Left hindlimb (tissue), 1 donor: Measurements from ENCODE around the gene XPNPEP3.
"Not testable (repeated sequence)": the region's sequence is repeated elsewhere in the genome, so short reads cannot be mapped to it uniquely, and the experiment has no call there.

Experiments
- DNase-seq: peaks from one replicate; pipeline ENCODE4 v3.0.0-alpha.2; 2018

Gene XPNPEP3

GRCh38 chr22:40856513-40857308, at the start of gene XPNPEP3, which contains the start of gene ST13:
XPNPEP3 (plus strand) TSS chr22:40857148; CDS start chr22:40857182, 34 bp downstream.
ST13 (minus strand) TSS chr22:40856639; CDS start chr22:40856540, 99 bp downstream.
- DNase-seq, result peak; percentile 99

DNA sequence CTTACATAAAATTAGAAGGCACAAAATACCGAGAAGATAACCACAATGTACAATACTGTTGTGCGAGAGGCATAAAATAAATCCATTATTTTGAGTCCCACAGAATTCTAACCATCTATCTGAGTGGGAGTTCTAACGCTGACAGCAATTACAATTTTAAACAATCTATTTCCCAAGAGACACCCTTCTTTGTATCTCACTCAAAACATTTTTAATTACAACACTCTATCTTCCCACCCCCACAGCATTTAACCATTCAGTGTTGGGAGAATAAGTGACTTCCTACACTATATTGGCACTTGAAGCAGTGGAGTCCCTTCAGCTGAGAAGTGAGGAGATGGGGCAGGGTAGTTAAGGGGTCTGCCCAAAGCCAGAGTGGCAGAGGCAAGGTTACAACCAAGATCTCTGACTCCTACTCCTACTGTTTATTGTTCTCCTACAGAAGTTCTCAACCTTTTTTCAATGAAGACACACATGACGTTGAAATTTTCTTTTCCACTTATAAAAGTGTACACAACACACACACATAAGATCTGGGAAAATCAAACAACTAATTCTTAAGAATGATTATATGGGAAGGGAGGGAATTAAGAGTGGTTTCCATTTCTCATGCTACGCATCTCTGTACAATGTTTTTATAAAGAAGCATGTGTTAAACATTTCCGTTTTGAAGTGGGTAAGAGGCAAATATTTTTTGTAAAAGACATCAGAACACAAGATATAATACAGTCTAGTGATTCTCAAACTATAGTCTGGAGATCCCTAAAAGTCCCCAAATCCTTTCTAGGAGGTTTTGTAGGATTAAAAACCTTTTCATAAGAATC, 48.7 kb upstream of the XPNPEP3 start:
- no peak for DNase-seq

DNA sequence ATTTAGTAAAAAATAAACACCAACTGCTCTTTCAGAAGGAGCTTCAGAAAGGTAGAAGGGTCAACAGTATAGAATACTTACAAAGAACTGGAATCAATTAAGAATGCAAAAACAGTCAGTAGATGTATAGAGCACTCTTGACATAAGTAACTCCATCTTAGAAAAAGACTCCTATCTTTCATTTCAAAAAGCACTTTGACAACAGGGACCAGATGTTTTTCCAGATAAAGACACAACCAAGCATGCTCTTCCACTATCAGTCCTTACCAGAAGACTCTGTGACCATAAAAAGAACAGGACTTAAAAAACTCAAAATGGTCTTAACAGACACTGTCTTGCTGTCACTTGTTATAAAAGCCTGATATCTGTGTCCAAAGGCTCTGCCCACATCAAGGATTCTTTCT, 43.0 kb upstream of the XPNPEP3 start:
- no peak for DNase-seq

GRCh38 chr22:40817737-40818136, 39.2 kb upstream of the XPNPEP3 start:
- DNase-seq, result no peak

DNA sequence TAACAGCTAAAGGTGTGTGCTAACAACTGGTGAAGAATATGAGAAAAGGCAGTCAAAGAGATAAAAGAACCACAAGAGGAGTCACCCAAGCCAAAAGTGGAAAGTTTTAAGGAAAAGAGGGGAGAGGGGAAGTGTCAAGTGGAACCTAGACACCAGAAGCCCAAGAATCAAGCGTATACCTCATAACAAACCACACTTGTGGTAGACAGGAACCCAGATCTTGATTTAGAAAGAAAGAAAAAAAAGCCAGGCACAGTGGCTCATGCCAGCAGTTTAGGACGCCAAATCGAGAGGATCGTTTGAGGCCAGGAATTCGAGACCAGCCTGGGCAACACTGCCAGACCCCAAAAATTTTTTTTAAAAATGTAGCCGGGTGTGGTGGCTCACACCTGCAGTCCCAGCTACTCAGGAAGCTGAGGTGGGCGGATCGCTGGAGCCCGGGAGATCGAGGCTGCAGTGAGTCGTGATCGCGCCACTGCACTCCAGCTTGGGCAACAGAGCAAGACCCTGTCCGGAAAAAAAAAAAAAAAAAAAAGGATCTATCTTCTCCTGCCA, 38.7 kb upstream of the XPNPEP3 start:
- peak; percentile 29 for DNase-seq

GRCh38 chr22:40818747-40819598, 38.0 kb upstream of the XPNPEP3 start, which contains the start of gene SLC25A17:
SLC25A17 (minus strand) TSS chr22:40819346; CDS start chr22:40819248, 98 bp downstream.
- peak; percentile 93 for DNase-seq

- DNase-seq, result no peak
Measured at GRCh38 chr22:40819599-40820140, 37.3 kb upstream of the XPNPEP3 start.

GRCh38 chr22:40823426-40823825, 33.5 kb upstream of the XPNPEP3 start:
- DNase-seq, result no peak

- DNase-seq, result not testable (repeated sequence)
Measured at GRCh38 chr22:40826292-40826691, 30.7 kb upstream of the XPNPEP3 start.

- no peak for DNase-seq
Measured at GRCh38 chr22:40826984-40827741, 29.8 kb upstream of the XPNPEP3 start.

DNA sequence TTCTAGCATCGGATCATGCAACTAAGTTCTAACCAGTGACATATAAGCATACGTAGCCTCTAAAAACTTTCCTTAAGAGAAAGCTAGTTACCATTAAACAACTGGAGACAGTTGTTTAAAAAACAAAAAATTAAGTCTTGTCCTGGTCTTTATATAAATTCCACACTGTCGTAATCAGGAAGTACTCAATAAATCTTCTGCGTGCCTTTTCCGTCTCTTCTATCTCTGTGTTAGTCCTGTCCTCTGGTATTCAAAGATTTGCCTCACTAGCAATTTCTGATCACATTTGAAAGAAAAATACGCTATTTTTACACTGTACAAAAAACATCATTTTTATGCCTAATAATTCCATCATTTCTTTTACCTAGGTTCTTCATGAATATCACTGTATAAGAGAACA, 27.8 kb upstream of the XPNPEP3 start:
- DNase-seq, result no peak

DNA sequence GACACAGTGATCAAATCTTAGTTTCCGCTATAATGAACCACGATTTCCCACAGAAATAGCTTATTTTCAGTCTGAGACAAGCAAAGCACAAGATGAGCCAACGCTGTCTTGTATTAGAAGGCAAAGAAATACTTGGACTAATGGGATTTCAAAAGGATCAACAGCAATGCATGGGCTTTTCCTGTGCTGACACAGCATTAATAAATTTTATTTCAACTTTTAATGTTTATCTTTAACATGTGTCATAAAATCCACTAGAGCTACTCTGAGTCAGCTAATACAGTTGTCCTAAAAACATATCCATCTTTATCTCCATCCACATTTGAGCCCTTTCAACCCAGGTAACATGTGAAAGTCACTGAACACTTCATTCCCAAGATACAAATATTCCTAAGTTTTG, 22.3 kb upstream of the XPNPEP3 start:
- no peak for DNase-seq

DNA sequence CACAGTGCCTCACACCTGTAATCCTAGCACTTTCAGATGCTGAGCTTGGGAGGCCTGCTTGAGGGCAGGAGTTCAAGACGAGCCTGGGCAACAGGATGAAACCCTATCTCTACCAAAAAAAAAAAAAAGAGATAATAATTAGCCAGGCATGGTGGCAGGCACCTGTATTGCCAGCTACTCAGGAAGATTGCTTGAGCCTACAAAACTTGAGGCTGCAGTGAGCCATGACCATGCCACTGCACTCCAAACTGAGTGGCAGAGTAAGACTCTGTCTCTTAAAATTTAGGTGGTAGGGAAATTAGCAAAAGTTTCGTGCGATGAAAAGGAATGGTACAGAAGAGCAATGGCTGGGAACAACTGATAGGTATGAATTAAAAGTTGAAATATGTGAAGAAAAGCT, 18.5 kb upstream of the XPNPEP3 start:
- DNase-seq, result no peak

GRCh38 chr22:40844951-40845350, 12.0 kb upstream of the XPNPEP3 start:
- no peak for DNase-seq

GRCh38 chr22:40845816-40846215, 11.1 kb upstream of the XPNPEP3 start:
- not testable (repeated sequence) for DNase-seq

- no peak for DNase-seq
Measured at GRCh38 chr22:40853333-40853732, 3.6 kb upstream of the XPNPEP3 start.

GRCh38 chr22:40853961-40854360, 3.0 kb upstream of the XPNPEP3 start:
- no peak for DNase-seq

DNA sequence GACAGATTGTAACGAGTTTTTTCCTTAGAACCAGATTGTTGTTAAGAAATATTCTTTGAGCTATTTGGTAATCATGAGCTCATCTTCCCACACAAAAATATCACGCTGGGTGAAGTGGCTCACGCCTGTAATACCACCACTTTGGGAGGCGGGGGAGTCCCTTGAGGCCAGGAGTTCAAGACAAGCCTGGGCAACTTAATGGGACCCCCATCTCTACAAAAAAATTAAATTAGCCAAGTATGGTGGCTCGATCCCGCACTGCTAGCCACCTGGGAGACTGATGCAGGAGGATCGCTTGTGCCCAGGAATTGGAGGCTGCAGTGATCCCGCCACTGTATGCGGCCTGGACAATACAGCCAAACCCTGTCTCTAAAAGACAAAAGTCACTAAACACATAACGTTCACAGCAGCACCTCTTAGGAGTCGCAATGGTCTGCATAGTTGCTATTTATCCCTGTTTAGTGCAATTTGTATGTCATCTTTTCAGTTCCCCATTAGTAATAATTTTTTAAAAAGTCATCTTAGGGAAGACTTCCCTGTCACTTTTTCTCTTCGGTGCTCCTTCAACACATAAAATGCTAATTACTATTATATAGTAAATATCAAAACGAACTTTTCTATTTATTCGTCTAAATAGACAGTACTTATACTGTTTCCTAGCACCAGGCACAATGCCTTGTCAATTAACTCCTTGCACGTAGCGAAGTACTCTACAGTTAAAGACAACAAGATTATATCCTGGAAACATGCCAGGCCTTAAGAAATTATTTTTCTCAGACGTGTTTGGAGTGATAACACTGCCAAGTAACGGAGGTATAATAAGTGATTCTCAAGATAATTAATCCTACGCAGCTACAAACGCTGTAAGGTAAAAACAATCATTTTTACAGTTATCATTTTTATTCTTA, 1.6 kb upstream of the XPNPEP3 start:
- no peak for DNase-seq

DNA sequence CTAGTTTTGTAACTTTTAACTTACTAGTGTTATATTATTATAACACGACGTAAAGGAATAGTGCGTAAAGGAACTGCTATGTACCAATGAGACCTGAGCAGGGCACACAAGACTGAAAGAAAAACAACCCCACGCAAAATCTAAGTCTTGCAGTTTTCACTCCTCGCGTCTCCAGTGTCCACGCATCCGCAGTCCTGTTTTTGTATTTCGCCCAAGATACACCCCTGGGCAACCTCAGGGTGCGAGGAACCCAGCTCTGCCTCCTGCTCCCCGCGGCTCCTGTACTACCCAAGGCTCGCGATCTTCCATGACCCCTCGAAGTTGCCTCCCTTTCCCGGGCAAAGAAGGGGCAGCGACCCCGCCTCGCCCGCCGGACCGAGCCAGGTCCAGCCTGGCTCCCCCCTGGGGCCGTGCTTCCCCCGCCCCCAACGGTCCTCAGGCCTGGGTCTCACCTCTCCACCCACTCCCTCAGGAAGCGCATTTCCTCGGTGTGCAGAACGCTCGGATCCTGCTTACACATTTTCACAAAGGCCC, 902 bp upstream of the XPNPEP3 start:
- DNase-seq, result no peak

DNA sequence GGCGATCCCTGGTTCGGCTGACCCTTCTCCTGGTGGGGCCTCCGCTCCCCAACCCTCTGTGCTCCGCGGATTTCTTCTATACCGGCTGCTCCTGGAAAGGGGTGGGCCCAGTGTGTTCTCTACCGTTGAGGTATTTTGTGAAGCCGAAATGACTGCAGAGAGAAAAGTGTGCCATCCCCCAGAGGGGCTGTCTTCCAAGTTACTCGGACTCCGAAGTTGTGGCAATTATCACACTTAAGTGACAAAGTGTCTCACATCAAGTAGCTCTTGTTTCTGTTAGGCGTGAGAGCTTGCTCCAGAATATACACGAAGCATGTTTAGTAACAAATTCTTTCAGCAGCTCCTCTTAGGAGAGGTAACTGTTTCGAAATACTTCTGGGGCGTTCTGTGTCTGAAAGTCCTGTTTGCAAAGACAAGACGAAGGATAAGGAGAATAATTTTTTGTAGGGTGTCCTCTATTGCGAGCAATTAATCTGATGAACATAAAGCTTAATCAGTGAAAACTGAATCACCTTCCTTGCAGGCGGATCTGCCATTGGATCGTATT, 434 bp downstream of the XPNPEP3 start:
- no peak for DNase-seq
